BE2C (cell line): ENCODE results near the gene RNF144A.

Experiments
- DNase-seq: peaks from one replicate; pipeline ENCODE4 v3.0.0-alpha.2; 2020
- H3K27me3 ChIP-seq: fragments of 250-450 bp; sonication (Bioruptor Pico); 2 replicates; pipeline ENCODE4 v1.5.1; 2020; ENCODE audit warnings: mild to moderate bottlenecking
- H3K36me3 ChIP-seq: fragments of 250-450 bp; sonication (Bioruptor Pico); 2 replicates; pipeline ENCODE4 v1.5.1; 2020; ENCODE audit warnings: mild to moderate bottlenecking
- H3K4me1 ChIP-seq: fragments of 250-450 bp; sonication (Bioruptor Pico); 2 replicates; pipeline ENCODE4 v1.5.1; 2020
- H3K4me3 ChIP-seq: 2 replicates; pipeline ENCODE4 v1.5.1; 2011; ENCODE audit warnings: low read depth, low read length
- H3K9me3 ChIP-seq: fragments of 250-450 bp; sonication (Bioruptor Pico); 2 replicates; pipeline ENCODE4 v1.5.1; 2020
- CTCF ChIP-seq: IDR thresholded peaks from 2 replicates; pipeline ENCODE4 v1.5.1; 2012; ENCODE audit warnings: mild to moderate bottlenecking, low read depth, low read length

RNF144A gene

DNA sequence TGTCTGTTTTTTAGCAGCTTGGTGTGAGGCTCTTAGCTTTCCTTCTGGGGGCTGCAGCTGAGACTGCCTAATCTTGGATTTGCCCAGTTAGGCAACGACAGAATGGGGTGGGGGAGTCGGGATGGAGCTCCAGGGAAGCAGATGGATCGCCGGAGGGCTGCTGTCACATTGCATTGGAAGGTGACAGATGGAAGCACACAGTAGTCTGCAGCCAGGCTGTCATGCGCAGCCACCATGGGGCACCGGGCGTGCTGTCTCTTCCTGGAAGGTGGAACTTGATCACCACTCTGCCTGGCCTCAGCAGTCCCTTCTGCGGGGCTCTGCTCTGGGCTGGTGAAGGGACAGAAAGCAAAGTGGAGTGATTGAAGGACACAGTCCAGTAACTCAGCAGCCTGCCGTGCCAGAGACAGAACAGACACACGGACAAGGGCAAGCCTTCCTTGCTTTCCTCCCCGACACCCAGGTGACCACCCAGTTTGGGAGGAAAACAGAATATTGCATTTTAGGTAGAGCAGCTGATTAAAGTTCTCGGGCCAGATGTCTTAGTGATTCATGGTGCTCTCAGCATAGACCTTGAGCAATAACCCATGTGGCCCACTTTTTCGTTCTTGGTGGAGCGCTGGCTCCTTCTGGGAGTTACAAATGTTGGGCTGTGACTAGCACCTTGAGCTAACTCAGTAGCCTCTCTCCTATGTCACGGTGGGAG lies 40.9 kb downstream of the RNF144A start:
- no peaks in the 10 kb centered on the region for H3K27me3 ChIP-seq
- H3K4me1 ChIP-seq, result peaks cover 30% of the 10 kb centered on the region
- no peaks in the 10 kb centered on the region; the same call in 1 of the 2 replicates for H3K36me3 ChIP-seq
- DNase-seq, result peak; percentile 77
- H3K4me3 ChIP-seq, result no peak overlapping the region
- TF ChIP-seq CTCF, result no peak
- no peaks in the 10 kb centered on the region for H3K9me3 ChIP-seq

DNA sequence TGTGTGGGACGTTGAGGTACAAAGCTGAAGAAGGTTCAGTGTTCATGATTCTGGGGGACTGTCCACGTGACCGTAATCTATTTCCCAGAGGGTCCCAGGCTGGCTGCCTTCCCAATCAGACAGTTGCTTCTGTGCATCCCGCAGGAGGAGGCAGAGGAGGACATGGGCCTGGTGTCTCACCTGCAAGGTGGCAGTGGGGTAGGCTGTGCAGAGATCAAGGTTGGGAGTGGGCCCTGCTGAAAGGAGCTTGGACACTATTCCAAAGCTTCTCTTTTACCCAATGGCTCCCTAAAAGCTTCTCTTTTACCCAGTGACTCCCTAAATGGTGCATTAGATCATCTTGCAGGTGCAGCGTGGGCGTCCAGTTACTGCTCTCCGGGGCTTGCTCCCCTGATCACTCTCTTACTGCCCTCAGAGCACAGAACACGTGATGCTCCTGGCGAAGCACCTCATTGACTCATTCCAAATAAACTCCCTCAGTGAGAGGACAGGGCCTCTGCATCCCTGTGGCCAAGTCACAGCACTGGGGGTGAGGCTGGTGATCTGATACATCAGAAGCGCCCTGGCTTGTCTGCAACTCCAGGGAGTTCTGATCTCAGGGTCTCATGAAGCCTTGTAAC lies 41.5 kb downstream of the RNF144A start:
- peaks cover 30% of the 10 kb centered on the region for H3K4me1 ChIP-seq

DNA sequence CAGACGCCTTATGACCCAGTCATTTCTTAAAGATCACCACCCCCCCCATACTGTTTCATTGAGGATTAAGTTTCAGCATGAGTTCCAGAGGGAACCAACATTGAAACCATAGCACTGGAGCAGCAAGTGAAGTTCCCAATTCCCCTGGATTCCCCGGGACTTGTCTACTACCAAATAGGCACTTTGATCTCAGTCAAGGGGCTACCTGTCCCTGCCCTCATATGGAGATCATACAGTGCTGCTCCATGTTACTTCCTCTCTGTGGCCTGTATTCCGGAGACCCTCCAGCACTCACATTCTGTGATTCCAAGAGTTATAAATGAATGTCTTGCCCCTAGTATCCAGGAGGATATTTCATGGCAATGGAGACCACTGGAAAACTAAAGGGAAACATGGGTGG lies 42.5 kb downstream of the RNF144A start:
- Histone ChIP-seq H3K9me3 (no peaks in the 10 kb centered on the region), H3K4me3 (no peak overlapping the region), H3K27me3 (no peaks in the 10 kb centered on the region), H3K36me3 (no peaks in the 10 kb centered on the region; the same call in 1 of the 2 replicates), H3K4me1 (peaks cover 29% of the 10 kb centered on the region)
- no peak for DNase-seq
- no peak for TF ChIP-seq CTCF

More for the DNA sequence above, 41.5 kb downstream of the RNF144A start:
- H3K27me3 ChIP-seq, result no peaks in the 10 kb centered on the region
- no peak for TF ChIP-seq CTCF
- no peaks in the 10 kb centered on the region for H3K9me3 ChIP-seq
- H3K4me3 ChIP-seq, result no peak overlapping the region
- DNase-seq, result no peak
- H3K36me3 ChIP-seq, result no peaks in the 10 kb centered on the region; the same call in 1 of the 2 replicates

- Histone ChIP-seq H3K36me3 (no peaks in the 10 kb centered on the region; the same call in 1 of the 2 replicates), H3K4me3 (no peak overlapping the region), H3K27me3 (no peaks in the 10 kb centered on the region), H3K9me3 (no peaks in the 10 kb centered on the region), H3K4me1 (peaks cover 20% of the 10 kb centered on the region)
- TF ChIP-seq CTCF, result no peak
- no peak for DNase-seq
These were observed 43.4 kb downstream of the RNF144A start for GRCh38 chr2:6960659-6961058.

DNA sequence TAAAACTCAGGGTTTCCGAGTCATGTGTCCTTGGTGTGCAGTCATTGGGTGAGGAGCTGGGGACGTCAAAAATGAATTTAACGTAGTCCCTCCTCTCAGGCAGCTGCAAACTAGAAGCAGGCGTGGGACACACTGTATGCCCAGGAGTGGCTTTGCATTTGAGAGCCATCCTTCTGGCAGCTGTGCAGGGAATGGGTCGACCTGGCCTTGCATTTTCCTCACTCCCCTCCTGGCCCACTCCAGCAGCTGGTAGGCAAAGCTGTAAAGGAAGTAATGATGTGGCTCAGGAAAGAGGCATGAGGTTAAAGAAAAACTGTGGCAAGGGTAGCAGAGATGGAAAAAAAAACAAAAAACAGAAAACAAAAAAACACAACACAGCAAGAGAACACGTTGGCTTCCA lies 46.5 kb downstream of the RNF144A start:
- no peaks in the 10 kb centered on the region; the same call in 1 of the 2 replicates for H3K4me1 ChIP-seq
- no peak overlapping the region for H3K4me3 ChIP-seq
- H3K9me3 ChIP-seq, result no peaks in the 10 kb centered on the region
- no peaks in the 10 kb centered on the region for H3K27me3 ChIP-seq
- no peak for DNase-seq
- no peak for TF ChIP-seq CTCF
- no peaks in the 10 kb centered on the region; the same call in 1 of the 2 replicates for H3K36me3 ChIP-seq

DNA sequence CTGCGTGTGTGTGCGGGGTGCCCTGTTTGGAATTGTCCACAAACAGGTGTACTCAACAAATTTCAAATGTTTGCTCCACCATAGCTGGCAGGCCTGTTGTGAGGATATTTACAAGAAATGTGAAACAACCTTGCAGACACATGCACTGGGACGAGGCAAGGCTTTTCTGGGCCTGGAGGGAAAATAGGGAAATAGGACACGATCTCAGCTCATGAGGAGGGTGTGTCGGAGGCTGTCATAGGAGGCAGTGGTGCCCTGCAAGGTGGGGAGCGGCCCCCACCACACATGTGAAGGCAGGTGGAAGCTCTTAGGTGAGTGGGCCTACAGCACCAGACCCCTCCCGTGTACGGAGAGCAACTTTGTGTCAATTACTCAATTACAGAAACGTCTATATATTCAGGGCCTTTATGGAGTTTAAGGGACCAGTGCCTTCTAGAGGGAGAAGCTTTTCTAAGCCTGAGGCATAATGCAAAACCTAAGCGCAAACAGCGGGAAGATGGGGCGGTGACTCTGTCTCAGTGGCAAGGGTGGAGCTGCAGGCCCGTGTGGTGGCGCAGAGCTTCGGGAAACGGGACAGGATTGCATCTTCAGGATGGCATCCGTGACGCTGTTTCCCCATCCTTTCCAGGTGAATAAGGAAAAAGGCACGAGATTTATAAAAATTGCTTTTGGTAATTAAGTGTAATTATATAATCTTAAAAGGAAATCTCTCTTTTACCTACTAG lies 48.0 kb downstream of the RNF144A start:
- DNase-seq, result no peak
- no peaks in the 10 kb centered on the region for H3K9me3 ChIP-seq
- no peak for TF ChIP-seq CTCF

More for the DNA sequence above, 48.0 kb downstream of the RNF144A start:
- Histone ChIP-seq H3K27me3 (no peaks in the 10 kb centered on the region), H3K4me1 (no peaks in the 10 kb centered on the region), H3K36me3 (peaks cover 5% of the 10 kb centered on the region), H3K4me3 (no peak overlapping the region)
